HepG2 (cell line): ENCODE results near the gene ACSM3. TPM values are rescaled to one million over a fixed set of nuclear protein-coding genes. Genes with fewer than 3 reads are reported as not detected.

ENCODE experiments used
- ATAC-seq: fragments of 200-7000 bp; cut with Tn5 transposase; 3 replicates; pipeline ENCODE4 v1.9.1; 2020; ENCODE audit warnings: mild to moderate bottlenecking, moderate library complexity
- BruUV-seq: library from RNA; stranded (reverse); fragments of 400-500 nt; replicated peaks from 2 replicates; lab custom pipeline; 2021; lab: Mats Ljungman, UMichigan
- CTCF ChIA-PET: fragments of 300-600 bp; formaldehyde crosslinking; extraction: SDS; loops from one replicate; lab custom pipeline; 2021; ENCODE audit warnings: low total read pairs, inconsistent platforms, low intra/inter-chr PET ratio; lab: Yijun Ruan, JAX
- POLR2A ChIA-PET: fragments of 350-600 bp; sonication (Branson Sonifier 250); formaldehyde crosslinking; loops from one replicate; lab custom pipeline; 2020; ENCODE audit warnings: antibody characterized with exemption, inconsistent platforms; lab: Yijun Ruan, JAX
- DNase-seq: peaks from one replicate; pipeline ENCODE4 v3.0.0-alpha.2; 2015; ENCODE audit warnings: low spot score
- FAIRE-seq: peaks from 3 replicates; lab custom pipeline; 2011; peaks lifted over from hg19 to GRCh38; lab: Jason Lieb, UNC
- H2AFZ ChIP-seq: one replicate; pipeline ENCODE4 v1.6.1; 2011; ENCODE audit warnings: low read length, inconsistent platforms
- H3K27ac ChIP-seq: fragments of 300-600 bp; 3 replicates; pipeline ENCODE4 v1.8.0; 2011; ENCODE audit warnings: mixed run types, mild to moderate bottlenecking, mixed read lengths, low read length, inconsistent platforms; ENCODE audit not compliant: insufficient read depth; ENCODE audit errors: extremely low read length
- H3K27me3 ChIP-seq, 2 experiments: fragments of 200-600 bp in 1 of 2; 2 replicates in 1 of 2; 3 replicates in 1 of 2; pipeline versions ENCODE4 v1.6.0 to v1.8.0; 2011; ENCODE audit warnings: low read length in 2 of 2, mild to moderate bottlenecking in 2 of 2, moderate library complexity in 2 of 2, inconsistent platforms in 1 of 2; ENCODE audit not compliant: insufficient read depth in 2 of 2, control insufficient read depth in 1 of 2
- H3K36me3 ChIP-seq, 2 experiments: fragments of 200-600 bp in 1 of 2; replicated peaks in 1 of 2; 2 replicates in 1 of 2; 3 replicates in 1 of 2; pipeline versions ENCODE4 v1.5.1 to v1.8.0; 2011; ENCODE audit warnings: low read length in 2 of 2, inconsistent platforms in 1 of 2; ENCODE audit not compliant: insufficient read depth in 2 of 2, control insufficient read depth in 1 of 2
- H3K4me1 ChIP-seq: 2 replicates; pipeline ENCODE4 v1.5.1; 2012; ENCODE audit warnings: low read length, inconsistent platforms; ENCODE audit not compliant: insufficient read depth
- H3K4me2 ChIP-seq: 2 replicates; pipeline ENCODE4 v1.6.0; 2011; ENCODE audit warnings: low read depth, low read length, inconsistent platforms
- H3K4me3 ChIP-seq, 3 experiments: fragments of 200-600 bp in 1 of 3; sonication (generic), shearing (Covaris generic) in 1 of 3; replicated peaks in 1 of 3; 2 replicates each; pipeline ENCODE4 v1.5.1; 2011 to 2016; ENCODE audit warnings: low read length in 3 of 3, inconsistent platforms in 2 of 3, low read depth in 2 of 3, mild to moderate bottlenecking in 2 of 3, control low read depth in 1 of 3, mixed read lengths in 1 of 3; ENCODE audit not compliant: insufficient read depth in 1 of 3
- H3K79me2 ChIP-seq: one replicate; pipeline ENCODE4 v1.6.1; 2011; ENCODE audit warnings: low read length, inconsistent platforms; ENCODE audit not compliant: insufficient read depth
- H3K9ac ChIP-seq: 2 replicates; pipeline ENCODE4 v1.6.0; 2011; ENCODE audit warnings: mild to moderate bottlenecking, low read depth, low read length, inconsistent platforms; ENCODE audit not compliant: insufficient read depth
- H3K9me3 ChIP-seq: 2 replicates; pipeline ENCODE4 v1.5.1; 2012; ENCODE audit warnings: mild to moderate bottlenecking, low read length
- H4K20me1 ChIP-seq: 2 replicates; pipeline ENCODE4 v1.6.0; 2011; ENCODE audit warnings: inconsistent platforms, mild to moderate bottlenecking, low read length, moderate library complexity; ENCODE audit not compliant: insufficient read depth
- EEA1 ChIP-seq: sonication (generic); formaldehyde crosslinking; IDR thresholded peaks from 2 replicates; pipeline ENCODE4 v1.5.1; 2020; ENCODE audit warnings: mild to moderate bottlenecking, missing genetic modification reagents, borderline replicate concordance
- KDM5A ChIP-seq: fragments of 200-600 bp; sonication (generic); IDR thresholded peaks from 2 replicates; pipeline ENCODE4 v1.7.0; 2018; ENCODE audit warnings: antibody characterized with exemption, mild to moderate bottlenecking, low read length, borderline replicate concordance
- SALL2 ChIP-seq: sonication (generic); formaldehyde crosslinking; IDR thresholded peaks from 2 replicates; pipeline ENCODE4 v1.8.1; 2023; ENCODE audit warnings: mild to moderate bottlenecking, missing genetic modification reagents, inconsistent platforms
- SAP130 ChIP-seq: IDR thresholded peaks from 2 replicates; pipeline ENCODE4 v1.6.1; 2016; ENCODE audit warnings: low read depth
- SMAD1 ChIP-seq: sonication (generic); formaldehyde crosslinking; IDR thresholded peaks from 2 replicates; pipeline ENCODE4 v1.4.0; 2020; ENCODE audit warnings: missing genetic modification reagents, low read depth, mild to moderate bottlenecking, borderline replicate concordance
- SOX5 ChIP-seq: IDR thresholded peaks from 2 replicates; pipeline ENCODE4 v1.6.1; 2016; ENCODE audit warnings: borderline replicate concordance
- STAG1 ChIP-seq: sonication (generic); formaldehyde crosslinking; IDR thresholded peaks from 2 replicates; pipeline ENCODE4 v1.4.0; 2020; ENCODE audit warnings: missing genetic modification reagents
- ZBTB37 ChIP-seq: sonication (generic); formaldehyde crosslinking; IDR thresholded peaks from 2 replicates; pipeline ENCODE4 v1.4.0; 2020; ENCODE audit warnings: mild to moderate bottlenecking, missing genetic modification reagents
- ZFP1 ChIP-seq: IDR thresholded peaks from 2 replicates; pipeline ENCODE4 v1.6.1; 2016
- ZNF496 ChIP-seq: sonication (generic); formaldehyde crosslinking; IDR thresholded peaks from 2 replicates; pipeline ENCODE4 v1.8.1; 2023; ENCODE audit warnings: mild to moderate bottlenecking, moderate library complexity, missing genetic modification reagents; ENCODE audit not compliant: insufficient replicate concordance
- ZNF660 ChIP-seq: sonication (generic); formaldehyde crosslinking; IDR thresholded peaks from 2 replicates; pipeline ENCODE4 v1.5.1; 2020; ENCODE audit warnings: mild to moderate bottlenecking, low read depth, missing genetic modification reagents, borderline replicate concordance
- ZNF678 ChIP-seq: sonication (generic); formaldehyde crosslinking; IDR thresholded peaks from 2 replicates; pipeline ENCODE4 v1.4.0; 2020; ENCODE audit warnings: mild to moderate bottlenecking, missing genetic modification reagents
- ZNF724P ChIP-seq: sonication (generic); formaldehyde crosslinking; IDR thresholded peaks from 2 replicates; pipeline ENCODE4 v1.8.0; 2022; ENCODE audit warnings: missing genetic modification reagents, borderline replicate concordance
- WGBS: methylation state at CpG from one replicate; pipeline ENCODE4 v1.1.6; 2017; ENCODE audit warnings: low lambda C conversion rate; 5-methylcytosine and 5-hydroxymethylcytosine counted together
- in situ Hi-C: cut with HindIII; loops from 2 replicates; pipeline ENCODE4 v1.10.0; 2017; ENCODE audit warnings: low pct_unique_long_range_greater_than_20kb; ENCODE audit not compliant: extremely low pct_ligation_motif_present
- intact Hi-C: fragments of 100-400 bp; cut with micrococcal nuclease; formaldehyde crosslinking; loops from one replicate; pipeline ENCODE4 v1.10.0; 2022; ENCODE audit not compliant: unreplicated experiment
- polyA plus RNA-seq, 8 experiments: library from polyadenylated mRNA; depleted of rRNA in 3 of 8; stranded (reverse) in 7 of 8; unstranded in 1 of 8; fragments of >200 nt; fragmentation: Illumina TruSeq in 4 of 8; extraction: Trizol in 4 of 8; gene quantifications; 2 replicates each; pipeline versions ENCODE4 v1.2.1 to v1.2.3, GENCODE V29; 2011 to 2016; ENCODE audit warnings: low read depth in 4 of 8, missing spikeins in 1 of 8, mixed read lengths in 1 of 8; ENCODE audit not compliant: insufficient read depth in 1 of 8
- total RNA-seq, 5 experiments: library from RNA; depleted of rRNA; stranded (reverse); fragments of >200 nt; fragmentation: Illumina TruSeq; extraction: Trizol; gene quantifications; 2 replicates each; pipeline ENCODE4 v1.2.3, GENCODE V29; 2016; ENCODE audit warnings: low read depth in 1 of 5
- TF ChIP-seq, protein P1 (sequence below): sonication (generic); formaldehyde crosslinking; IDR thresholded peaks from 2 replicates; pipeline ENCODE4 v1.8.0; 2022; ENCODE audit warnings: mild to moderate bottlenecking, missing genetic modification reagents, borderline replicate concordance
- TF ChIP-seq, protein P2 (sequence below): sonication (generic); formaldehyde crosslinking; IDR thresholded peaks from 2 replicates; pipeline ENCODE4 v1.5.0; 2020; ENCODE audit warnings: mild to moderate bottlenecking, missing genetic modification reagents, moderate library complexity
- TF ChIP-seq, protein P3 (sequence below): IDR thresholded peaks from 2 replicates; pipeline ENCODE4 v1.6.1; 2012; ENCODE audit warnings: low read depth, low read length, improper control_type of control experiment

Gene ACSM3
- total and polyA plus RNA-seq, 2 of the 13 experiments (the other 11 are each of a cell fraction or from before 2014, with no cell fraction given) = 74.0 to 108 TPM

DNA sequence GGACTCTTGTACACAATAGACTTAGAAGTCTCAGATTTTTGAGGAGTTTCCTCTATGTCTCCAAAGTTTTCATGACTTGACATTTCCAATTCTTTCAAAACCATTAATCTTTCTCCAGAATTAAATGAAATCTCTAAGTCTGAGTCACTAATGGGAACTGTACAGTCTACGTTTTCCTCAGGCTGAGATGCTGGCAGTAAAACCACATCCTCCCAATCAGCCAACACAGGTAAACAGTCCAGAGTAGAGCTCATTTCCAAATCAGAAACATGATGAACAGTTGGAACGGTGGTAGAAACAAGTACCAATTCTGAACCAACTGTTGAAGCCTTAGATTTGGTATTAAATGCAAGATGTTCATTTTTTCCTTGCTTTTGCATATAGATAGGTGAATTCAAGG lies 34.5 kb downstream of the ACSM3 start (continued):
- TF ChIP-seq ZNF496 (CRISPR knock-in tag) = no peak
- TF ChIP-seq ZFP1 (CRISPR knock-in tag) = no peak
- no peak for TF ChIP-seq ZNF724P (CRISPR knock-in tag)
- no peak for TF ChIP-seq SALL2 (CRISPR knock-in tag)

DNA sequence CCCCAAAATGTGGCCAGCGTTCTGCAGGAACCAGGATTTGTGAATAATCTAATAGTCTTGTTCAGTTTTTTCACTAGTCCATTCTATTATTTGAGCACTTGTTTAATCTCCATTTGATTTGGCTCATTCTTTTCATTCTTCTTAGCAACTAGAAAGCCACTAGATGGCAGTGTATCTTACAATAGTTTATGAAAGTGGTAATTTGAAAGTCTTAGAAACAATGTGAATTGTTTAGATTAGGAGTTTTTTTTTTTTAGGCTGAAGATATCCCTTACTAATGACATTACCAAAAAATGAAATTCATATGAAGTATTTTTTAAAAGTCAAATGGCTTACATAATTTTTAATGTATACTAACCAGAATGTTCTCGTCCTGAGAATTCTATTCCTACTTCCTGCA lies 35.8 kb downstream of the ACSM3 start:
- H3K4me3 ChIP-seq = no peak overlapping the region
- no peak for TF ChIP-seq SMAD1 (CRISPR knock-in tag)
- TF ChIP-seq, protein P1, sequence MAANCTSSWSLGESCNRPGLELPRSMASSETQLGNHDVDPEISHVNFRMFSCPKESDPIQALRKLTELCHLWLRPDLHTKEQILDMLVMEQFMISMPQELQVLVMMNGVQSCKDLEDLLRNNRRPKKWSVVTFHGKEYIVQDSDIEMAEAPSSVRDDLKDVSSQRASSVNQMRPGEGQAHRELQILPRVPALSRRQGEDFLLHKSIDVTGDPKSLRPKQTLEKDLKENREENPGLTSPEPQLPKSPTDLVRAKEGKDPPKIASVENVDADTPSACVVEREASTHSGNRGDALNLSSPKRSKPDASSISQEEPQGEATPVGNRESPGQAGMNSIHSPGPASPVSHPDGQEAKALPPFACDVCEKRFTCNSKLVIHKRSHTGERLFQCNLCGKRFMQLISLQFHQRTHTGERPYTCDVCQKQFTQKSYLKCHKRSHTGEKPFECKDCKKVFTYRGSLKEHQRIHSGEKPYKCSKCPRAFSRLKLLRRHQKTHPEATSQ (CRISPR knock-in tag) = no peak
- TF ChIP-seq STAG1 (CRISPR knock-in tag) = peak; percentile 55
- TF ChIP-seq KDM5A = peak; percentile 37; the same call in 1 of the 2 replicates
- TF ChIP-seq SOX5 = 0 out of 2 replicates have a peak, but pooled peaks have one; percentile 22
- no peak for TF ChIP-seq ZNF678 (CRISPR knock-in tag)
- TF ChIP-seq, protein P2, sequence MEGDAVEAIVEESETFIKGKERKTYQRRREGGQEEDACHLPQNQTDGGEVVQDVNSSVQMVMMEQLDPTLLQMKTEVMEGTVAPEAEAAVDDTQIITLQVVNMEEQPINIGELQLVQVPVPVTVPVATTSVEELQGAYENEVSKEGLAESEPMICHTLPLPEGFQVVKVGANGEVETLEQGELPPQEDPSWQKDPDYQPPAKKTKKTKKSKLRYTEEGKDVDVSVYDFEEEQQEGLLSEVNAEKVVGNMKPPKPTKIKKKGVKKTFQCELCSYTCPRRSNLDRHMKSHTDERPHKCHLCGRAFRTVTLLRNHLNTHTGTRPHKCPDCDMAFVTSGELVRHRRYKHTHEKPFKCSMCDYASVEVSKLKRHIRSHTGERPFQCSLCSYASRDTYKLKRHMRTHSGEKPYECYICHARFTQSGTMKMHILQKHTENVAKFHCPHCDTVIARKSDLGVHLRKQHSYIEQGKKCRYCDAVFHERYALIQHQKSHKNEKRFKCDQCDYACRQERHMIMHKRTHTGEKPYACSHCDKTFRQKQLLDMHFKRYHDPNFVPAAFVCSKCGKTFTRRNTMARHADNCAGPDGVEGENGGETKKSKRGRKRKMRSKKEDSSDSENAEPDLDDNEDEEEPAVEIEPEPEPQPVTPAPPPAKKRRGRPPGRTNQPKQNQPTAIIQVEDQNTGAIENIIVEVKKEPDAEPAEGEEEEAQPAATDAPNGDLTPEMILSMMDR (CRISPR knock-in tag) = peak; percentile 47
- TF ChIP-seq SAP130 (CRISPR knock-in tag) = 0 out of 2 replicates have a peak, but pooled peaks have one; percentile 14
- TF ChIP-seq EEA1 = no peak
- TF ChIP-seq, protein P3, sequence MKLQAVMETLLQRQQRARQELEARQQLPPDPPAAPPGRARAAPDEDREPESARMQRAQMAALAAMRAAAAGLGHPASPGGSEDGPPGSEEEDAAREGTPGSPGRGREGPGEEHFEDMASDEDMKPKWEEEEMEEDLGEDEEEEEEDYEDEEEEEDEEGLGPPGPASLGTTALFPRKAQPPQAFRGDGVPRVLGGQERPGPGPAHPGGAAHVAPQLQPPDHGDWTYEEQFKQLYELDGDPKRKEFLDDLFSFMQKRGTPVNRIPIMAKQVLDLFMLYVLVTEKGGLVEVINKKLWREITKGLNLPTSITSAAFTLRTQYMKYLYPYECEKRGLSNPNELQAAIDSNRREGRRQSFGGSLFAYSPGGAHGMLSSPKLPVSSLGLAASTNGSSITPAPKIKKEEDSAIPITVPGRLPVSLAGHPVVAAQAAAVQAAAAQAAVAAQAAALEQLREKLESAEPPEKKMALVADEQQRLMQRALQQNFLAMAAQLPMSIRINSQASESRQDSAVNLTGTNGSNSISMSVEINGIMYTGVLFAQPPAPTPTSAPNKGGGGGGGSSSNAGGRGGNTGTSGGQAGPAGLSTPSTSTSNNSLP = peak; percentile 36; the same call in 1 of the 2 replicates
- no peak for TF ChIP-seq ZBTB37
- TF ChIP-seq ZNF660 = no peak
- TF ChIP-seq, all 625 proteins: peak for 6
- BruUV-seq = no TSS peak
- CTCF ChIA-PET = interaction anchor here (1.2 to 2.5 kb wide), 2 partner anchors 202 to 284 kb away, joined by 3 to 13 read pairs; no protein-coding TSS in a partner anchor
- Histone ChIP-seq H3K27ac (no peak overlapping the region), H4K20me1 (no peaks in the 10 kb centered on the region), H3K9ac (no peak overlapping the region), H3K79me2 (peaks cover under 1% of the 10 kb centered on the region), H3K36me3 (peaks cover 6 to 26% of the 10 kb centered on the region in 2 experiments), H3K9me3 (no peaks in the 10 kb centered on the region), H2AFZ (no peak overlapping the region), H3K4me2 (no peak overlapping the region), H3K4me1 (peaks cover 16% of the 10 kb centered on the region), H3K27me3 (no peaks in the 10 kb centered on the region)
- DNase-seq (peak; percentile 18), ATAC-seq (no peak), FAIRE-seq (no peak)
- WGBS = 82% methylated on average over 2 of the region's 2 CpGs
- in situ Hi-C loops (no loop called here), intact Hi-C loops (loop anchor here (1.0 kb wide), 1 partner anchor 285 kb away; no protein-coding TSS in a partner anchor)
- POLR2A ChIA-PET = no interaction called here
